OCI-LY7 (cell line): ENCODE results near the gene CACNA1D. TPM values are rescaled to one million over a fixed set of nuclear protein-coding genes. Genes with fewer than 3 reads are reported as not detected.
A peak's percentile ranks its signal among the peaks of the same experiment; 100 is the strongest.

Source experiments
- BruUV-seq: library from RNA; stranded (reverse); fragments of 400-500 nt; replicated peaks from 2 replicates; lab custom pipeline; 2021; lab: Mats Ljungman, UMichigan
- CTCF ChIA-PET: fragments of 300-600 bp; sonication (Branson Sonifier 250); formaldehyde crosslinking; loops from one replicate; lab custom pipeline; 2022; ENCODE audit warnings: antibody characterized with exemption; ENCODE audit not compliant: unreplicated experiment; lab: Charles Lee
- POLR2A ChIA-PET: fragments of 300-600 bp; sonication (Branson Sonifier 250); formaldehyde crosslinking; loops from one replicate; lab custom pipeline; 2022; ENCODE audit warnings: antibody characterized with exemption; lab: Charles Lee
- DNase-seq: peaks from one replicate; pipeline ENCODE4 v3.0.0-alpha.2; 2015; ENCODE audit warnings: low spot score
- H2AFZ ChIP-seq: fragments of 200-600 bp; sonication (generic), shearing (Covaris generic); 2 replicates; pipeline ENCODE4 v1.6.1; 2014; ENCODE audit warnings: mild to moderate bottlenecking, antibody characterized with exemption, low read length, moderate library complexity
- H3K27ac ChIP-seq: fragments of 200-600 bp; sonication (generic); 2 replicates; pipeline ENCODE4 v1.5.1; 2014; ENCODE audit warnings: mixed run types, low read depth, mild to moderate bottlenecking, moderate library complexity, low read length, inconsistent platforms; ENCODE audit not compliant: poor library complexity, severe bottlenecking
- H3K36me3 ChIP-seq: fragments of 200-600 bp; sonication (generic); 2 replicates; pipeline ENCODE4 v1.6.1; 2014; ENCODE audit warnings: mild to moderate bottlenecking, antibody characterized with exemption, low read length, moderate library complexity, mixed read lengths; ENCODE audit not compliant: insufficient read depth
- H3K4me1 ChIP-seq: fragments of 200-600 bp; sonication (generic); 2 replicates; pipeline ENCODE4 v1.5.1; 2014; ENCODE audit warnings: mild to moderate bottlenecking, low read length; ENCODE audit not compliant: insufficient read depth, poor library complexity, severe bottlenecking
- H3K4me2 ChIP-seq: fragments of 200-600 bp; sonication (generic); 2 replicates; pipeline ENCODE4 v1.6.1; 2014; ENCODE audit warnings: mild to moderate bottlenecking, low read length
- H3K4me3 ChIP-seq: fragments of 200-600 bp; sonication (generic); 2 replicates; pipeline ENCODE4 v1.5.1; 2014; ENCODE audit warnings: mild to moderate bottlenecking, low read depth, low read length; ENCODE audit not compliant: poor library complexity, severe bottlenecking
- H3K79me2 ChIP-seq: fragments of 200-600 bp; sonication (generic); 2 replicates; pipeline ENCODE4 v1.6.1; 2016; ENCODE audit warnings: low read depth, mild to moderate bottlenecking, low read length, moderate library complexity, mixed read lengths; ENCODE audit not compliant: insufficient read depth
- H3K9me2 ChIP-seq: fragments of 200-600 bp; sonication (generic); 2 replicates; pipeline ENCODE4 v1.6.1; 2016; ENCODE audit warnings: mild to moderate bottlenecking, low read length, mixed read lengths; ENCODE audit not compliant: insufficient read depth
- H3K9me3 ChIP-seq: fragments of 200-600 bp; sonication (generic); 2 replicates; pipeline ENCODE4 v1.6.1; 2014; ENCODE audit warnings: mild to moderate bottlenecking, mixed run types, low read length, mixed read lengths
- H4K20me1 ChIP-seq: fragments of 200-600 bp; sonication (generic); 2 replicates; pipeline ENCODE4 v1.6.1; 2014; ENCODE audit warnings: mild to moderate bottlenecking, antibody characterized with exemption, low read length, moderate library complexity, mixed read lengths; ENCODE audit not compliant: insufficient read depth
- CTCF ChIP-seq: fragments of 200-600 bp; sonication (generic); conservative IDR thresholded peaks from 2 replicates; pipeline ENCODE4 v1.5.1; 2014; ENCODE audit warnings: mild to moderate bottlenecking, antibody characterized with exemption, low read length, moderate library complexity, mixed read lengths
- EZH2phosphoT487 ChIP-seq: fragments of 200-600 bp; sonication (generic); IDR thresholded peaks from 2 replicates; pipeline ENCODE4 v1.6.1; 2018; ENCODE audit warnings: low read depth, borderline replicate concordance, mild to moderate bottlenecking, mixed run types, antibody characterized with exemption, low read length, moderate library complexity, mixed read lengths
- intact Hi-C: fragments of 100-400 bp; cut with micrococcal nuclease; formaldehyde crosslinking; loops from one replicate; pipeline ENCODE4 v1.10.0; 2022; ENCODE audit not compliant: unreplicated experiment
- total RNA-seq, 2 experiments: library from RNA; depleted of rRNA in 1 of 2; stranded (reverse); fragments of >200 nt in 1 of 2; shearing (Covaris generic) in 1 of 2; gene quantifications; 2 replicates each; pipeline ENCODE4 v1.2.3, GENCODE V29; 2014 to 2022

The CACNA1D gene
- total RNA-seq, 2 experiments from 2014 or later, result 0.42 TPM; not detected in 1

GRCh38 chr3:53754325-53754724 lies 259.9 kb downstream of the CACNA1D start:
- no peaks in the 10 kb centered on the region for H3K9me3 ChIP-seq
- peaks cover 17% of the 10 kb centered on the region for H3K4me1 ChIP-seq
- no peak overlapping the region for H3K27ac ChIP-seq
- no peak overlapping the region for H3K4me3 ChIP-seq
- no peaks in the 10 kb centered on the region for H3K79me2 ChIP-seq
- no TSS peak for BruUV-seq
- POLR2A ChIA-PET, result no interaction called here
- TF ChIP-seq CTCF (no peak), EZH2phosphoT487 (no peak)
- CTCF ChIA-PET, result no interaction called here
- H3K36me3 ChIP-seq, result no peaks in the 10 kb centered on the region
- H3K9me2 ChIP-seq, result no peaks in the 10 kb centered on the region
- no peaks in the 10 kb centered on the region for H4K20me1 ChIP-seq
- H3K4me2 ChIP-seq, result peak overlapping the region; percentile 43; the same call in 1 of the 2 replicates
- DNase-seq, result no peak
- intact Hi-C loops, result no loop called here
- peak overlapping the region; percentile 52; the same call in 1 of the 2 replicates for H2AFZ ChIP-seq

- ChIA-PET CTCF (no interaction called here), POLR2A (interaction anchor here (1.2 kb wide), 1 partner anchor 16 kb away, joined by 3 read pairs; no protein-coding TSS in a partner anchor)
- Histone ChIP-seq H4K20me1 (no peaks in the 10 kb centered on the region), H3K79me2 (no peaks in the 10 kb centered on the region), H3K9me3 (no peaks in the 10 kb centered on the region), H3K4me3 (no peak overlapping the region), H2AFZ (no peak overlapping the region), H3K4me1 (peaks cover 6% of the 10 kb centered on the region), H3K27ac (no peak overlapping the region), H3K4me2 (no peak overlapping the region), H3K36me3 (no peaks in the 10 kb centered on the region), H3K9me2 (no peaks in the 10 kb centered on the region)
- intact Hi-C loops, result no loop called here
- no peak for TF ChIP-seq EZH2phosphoT487
- no peak for TF ChIP-seq CTCF
- no TSS peak for BruUV-seq
- DNase-seq, result no peak
Measured at GRCh38 chr3:53758846-53759245, 264.4 kb downstream of the CACNA1D start.

DNA sequence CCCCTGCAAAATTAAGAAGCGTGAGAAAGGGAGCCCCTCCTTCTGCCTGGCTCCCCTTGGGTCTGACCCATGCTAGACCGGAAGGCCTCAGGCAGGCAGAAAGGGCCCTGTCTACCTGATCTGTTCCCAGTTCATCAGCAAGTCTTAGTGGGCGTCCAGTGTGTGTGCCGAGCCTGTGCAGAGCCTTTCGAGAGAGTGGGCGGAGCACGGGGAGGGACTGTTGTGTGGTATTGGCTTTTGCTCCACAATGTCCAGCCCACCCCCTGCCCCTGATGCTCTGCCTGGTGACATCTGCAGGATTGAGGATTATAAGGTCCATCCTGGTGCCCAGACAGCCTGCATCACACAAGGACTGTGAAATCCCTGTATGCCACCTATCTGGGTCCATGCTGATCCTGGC lies 268.9 kb downstream of the CACNA1D start:
- POLR2A ChIA-PET, result no interaction called here
- intact Hi-C loops, result no loop called here
- Histone ChIP-seq H3K27ac (no peak overlapping the region), H3K4me3 (no peak overlapping the region), H3K9me3 (no peaks in the 10 kb centered on the region), H4K20me1 (no peaks in the 10 kb centered on the region), H2AFZ (no peak overlapping the region), H3K4me1 (no peaks in the 10 kb centered on the region), H3K9me2 (no peaks in the 10 kb centered on the region), H3K36me3 (no peaks in the 10 kb centered on the region), H3K4me2 (no peak overlapping the region), H3K79me2 (no peaks in the 10 kb centered on the region)
- no TSS peak for BruUV-seq
- CTCF ChIA-PET, result no interaction called here
- TF ChIP-seq EZH2phosphoT487 (no peak), CTCF (no peak)
- no peak for DNase-seq
